ENCODE measurements around the gene FASTK. TPM values are rescaled to one million over a fixed set of nuclear protein-coding genes. Genes with fewer than 3 reads are reported as not detected.
A peak's percentile ranks its signal among the peaks of the same experiment; 100 is the strongest.

FASTK gene
- total and polyA plus RNA-seq, 2 of the 4 experiments (the other 2 are of a cell fraction), result 53.8 to 115 TPM

GRCh38 chr7:151038951-151039849 lies 41.4 kb downstream of the FASTK start:
- Histone ChIP-seq H3K9ac (ENCODE audit: low read depth, low read length) (peak overlapping the region; percentile 18; the same call in 1 of the 2 replicates), H4K20me1 (ENCODE audit: insufficient read depth, low read length) (peaks cover 8% of the 10 kb centered on the region), H2AK5ac (ENCODE audit: low read depth, low read length) (peak overlapping the region; percentile 36), H4K5ac (ENCODE audit: low read depth, low read length) (no peak overlapping the region), H2AFZ (replicated peaks; ENCODE audit: low read length, poor library complexity) (peak overlapping the region; percentile 84), H2AK9ac (replicated peaks; ENCODE audit: low read depth, low read length, poor library complexity) (peak overlapping the region; percentile 92), H3K9me3 (ENCODE audit: control insufficient read depth, insufficient read depth, low read length) (no peaks in the 10 kb centered on the region), H2BK5ac (ENCODE audit: low read depth, low read length, poor library complexity, severe bottlenecking) (peak overlapping the region; percentile 69), H3K23ac (ENCODE audit: low read depth, low read length) (0 out of 2 replicates have a peak overlapping the region, but pooled peaks have one; percentile 56), H4K8ac (ENCODE audit: low read depth in 2 of 2, low read length in 2 of 2) (peak overlapping the region; percentile 16 to 61; a peak in 2 of 4 replicates), H3K14ac (replicated peaks; ENCODE audit: low read depth, low read length) (peak overlapping the region; percentile 64), H3K56ac (ENCODE audit: extremely low read depth, insufficient read depth, low read length) (no peak overlapping the region), H3K4me1 (ENCODE audit: control insufficient read depth, insufficient read depth, low read length) (peaks cover 17% of the 10 kb centered on the region), H2BK120ac (ENCODE audit: low read depth, low read length) (peak overlapping the region; percentile 77), H3K4ac (ENCODE audit: low read depth, low read length) (peak overlapping the region; percentile 77), H3K4me3 (ENCODE audit: insufficient read depth, low read depth, low read length) (no peak overlapping the region), H3K79me1 (ENCODE audit: low read depth in 1 of 2, low read length in 2 of 2) (peaks cover 0 to 12% of the 10 kb centered on the region in 2 experiments; a peak in 1 of 4 replicates), H3K4me2 (ENCODE audit: low read depth, low read length) (0 out of 2 replicates have a peak overlapping the region, but pooled peaks have one; percentile 0), H3K27ac (ENCODE audit: insufficient read depth, low read length) (peak overlapping the region; percentile 24; the same call in 1 of the 2 replicates), H3K36me3 (ENCODE audit: control insufficient read depth, insufficient read depth, low read length) (peaks cover 37% of the 10 kb centered on the region), H4K91ac (ENCODE audit: insufficient read depth, low read depth, low read length) (peak overlapping the region; percentile 72), H3K9me1 (ENCODE audit: insufficient read depth, low read length) (peaks cover 18% of the 10 kb centered on the region), H3K27me3 (ENCODE audit: control insufficient read depth, insufficient read depth, low read length) (no peaks in the 10 kb centered on the region), H3K18ac (ENCODE audit: low read depth, low read length) (0 out of 2 replicates have a peak overlapping the region, but pooled peaks have one; percentile 5), H2BK15ac (ENCODE audit: low read depth, low read length) (peak overlapping the region; percentile 21; the same call in 2 of the 3 replicates), H2BK20ac (ENCODE audit: low read depth, low read length) (peak overlapping the region; percentile 10; the same call in 1 of the 2 replicates)
- intact Hi-C loops (cut with micrococcal nuclease), result no loop called here
- TF ChIP-seq FOS (IDR thresholded peaks at IDR 0.05; ENCODE audit: low read depth, low read length), result peak; percentile 77
- no peak for TF ChIP-seq MXI1 (IDR thresholded peaks at IDR 0.05; ENCODE audit: borderline replicate concordance, low read depth, low read length)
- TF ChIP-seq RFX5 (IDR thresholded peaks at IDR 0.05; ENCODE audit: low read depth, low read length), result no peak
- peak; percentile 77 for TF ChIP-seq MAZ (IDR thresholded peaks at IDR 0.05; ENCODE audit: borderline replicate concordance, low read depth, low read length)
- TF ChIP-seq POLR2A (IDR thresholded peaks at IDR 0.05; ENCODE audit: low read depth, low read length), result peak; percentile 88
- TF ChIP-seq RAD21 (IDR thresholded peaks at IDR 0.05; ENCODE audit: low read length), result peak; percentile 13; the same call in 1 of the 2 replicates
- 0 out of 2 replicates have a peak, but pooled peaks have one; percentile 43 for TF ChIP-seq CHD1 (IDR thresholded peaks at IDR 0.05; ENCODE audit: low read depth, low read length)
- TF ChIP-seq NFE2L2 (IDR thresholded peaks at IDR 0.05; ENCODE audit: low read depth, low read length), result no peak
- TF ChIP-seq SMC3 (IDR thresholded peaks at IDR 0.05; ENCODE audit: low read depth, low read length), result no peak
- no peak for TF ChIP-seq CEBPB (IDR thresholded peaks at IDR 0.05; ENCODE audit: low read depth, low read length)
- ChIA-PET POLR2A (ENCODE audit: unreplicated experiment) (no interaction called here), CTCF (interaction anchor here (0.8 to 1.3 kb wide), 3 partner anchors 46 to 77 kb away, joined by 3 to 4 read pairs (median 3); no protein-coding TSS in a partner anchor)
- ATAC-seq (ENCODE audit: low read depth) (peak; percentile 93), DNase-seq (peak; percentile 91)
- BruUV-seq (replicated peaks), result no TSS peak
- dilution Hi-C loops (cut with HindIII; ENCODE audit: low sequenced_read_pairs, unreplicated experiment), result no loop called here
- WGBS, 2 experiments (ENCODE audit: extremely low coverage in 2 of 2, insufficient read length in 1 of 2), result 40% methylated on average over 2 of the region's 12 CpGs; no CpG with 5 or more reads in 1 of the 2 experiments
- in situ Hi-C loops (cut with MboI; ENCODE audit: low sequenced_read_pairs), result no loop called here
